Caco-2 (cell line): ENCODE measurements around the gene CFAP45. TPM values are rescaled to one million over a fixed set of nuclear protein-coding genes. Genes with fewer than 3 reads are reported as not detected.
A peak's percentile ranks its signal among the peaks of the same experiment; 100 is the strongest.

ENCODE experiments used
- BruUV-seq: library from RNA; stranded (reverse); fragments of 400-500 nt; replicated peaks from 2 replicates; lab custom pipeline; 2021; lab: Mats Ljungman, UMichigan
- CTCF ChIA-PET: fragments of 300-600 bp; sonication (Branson Sonifier 250); formaldehyde crosslinking; loops from one replicate; lab custom pipeline; 2022; ENCODE audit warnings: antibody characterized with exemption; lab: Charles Lee
- POLR2A ChIA-PET: fragments of 300-600 bp; sonication (Branson Sonifier 250); formaldehyde crosslinking; loops from one replicate; lab custom pipeline; 2022; ENCODE audit warnings: antibody characterized with exemption; lab: Charles Lee
- DNase-seq, 2 experiments: peaks; one replicate each; pipeline versions ENCODE4 v3.0.0 to v3.0.0-alpha.2; 2020 to 2022
- H3K27me3 ChIP-seq: replicated peaks from 2 replicates; pipeline ENCODE4 v1.6.0; 2011; ENCODE audit warnings: low read length; ENCODE audit not compliant: control insufficient read depth, insufficient read depth
- H3K36me3 ChIP-seq: 2 replicates; pipeline ENCODE4 v1.5.1; 2011; ENCODE audit warnings: low read length; ENCODE audit not compliant: control insufficient read depth, insufficient read depth
- H3K4me1 ChIP-seq: fragments of 250-450 bp; sonication (Bioruptor Pico); 2 replicates; pipeline ENCODE4 v1.5.1; 2020; ENCODE audit warnings: mild to moderate bottlenecking
- H3K4me3 ChIP-seq: 2 replicates; pipeline ENCODE4 v1.5.1; 2011; ENCODE audit warnings: low read depth, mild to moderate bottlenecking, control low read depth, low read length
- H3K9me3 ChIP-seq: fragments of 250-450 bp; sonication (Bioruptor Pico); 2 replicates; pipeline ENCODE4 v1.5.1; 2020; ENCODE audit warnings: mild to moderate bottlenecking, moderate library complexity
- H3K27ac Mint-ChIP-seq: one replicate; pipeline ENCODE4 v1.8.0; 2022; ENCODE audit warnings: mixed read lengths; ENCODE audit not compliant: unreplicated experiment
- H3K27me3 Mint-ChIP-seq: one replicate; pipeline ENCODE4 v1.8.0; 2022; ENCODE audit warnings: mixed read lengths; ENCODE audit not compliant: insufficient read depth, unreplicated experiment
- H3K36me3 Mint-ChIP-seq: one replicate; pipeline ENCODE4 v1.8.0; 2022; ENCODE audit warnings: mild to moderate bottlenecking, mixed read lengths; ENCODE audit not compliant: insufficient read depth, unreplicated experiment
- H3K4me1 Mint-ChIP-seq: one replicate; pipeline ENCODE4 v1.8.0; 2022; ENCODE audit warnings: low read depth, mixed read lengths; ENCODE audit not compliant: unreplicated experiment
- H3K4me3 Mint-ChIP-seq: one replicate; pipeline ENCODE4 v1.8.0; 2022; ENCODE audit warnings: mild to moderate bottlenecking, moderate library complexity, mixed read lengths; ENCODE audit not compliant: unreplicated experiment
- H3K9me3 Mint-ChIP-seq: one replicate; pipeline ENCODE4 v1.8.0; 2022; ENCODE audit warnings: mixed read lengths; ENCODE audit not compliant: unreplicated experiment
- CTCF ChIP-seq, 2 experiments: fragments of 200-600 bp in 1 of 2; IDR thresholded peaks; 1 replicate in 1 of 2; 2 replicates in 1 of 2; pipeline versions ENCODE4 v1.5.1 to v1.8.0; 2011 to 2022; ENCODE audit warnings: antibody characterized with exemption in 1 of 2, control low read depth in 1 of 2, inconsistent platforms in 1 of 2, low read depth in 1 of 2, low read length in 1 of 2, mild to moderate bottlenecking in 1 of 2, moderate library complexity in 1 of 2; ENCODE audit not compliant: insufficient read depth in 1 of 2, severe bottlenecking in 1 of 2, unreplicated experiment in 1 of 2
- intact Hi-C: fragments of 100-400 bp; cut with micrococcal nuclease; formaldehyde crosslinking; loops from one replicate; pipeline ENCODE4 v1.10.0; 2022; ENCODE audit not compliant: unreplicated experiment
- total RNA-seq: library from RNA; stranded (reverse); gene quantifications from 2 replicates; pipeline ENCODE4 v1.2.3, GENCODE V29; 2022

CFAP45 gene
- total RNA-seq, 1 experiment from 2014 or later: 1.1 TPM

- no peak for TF ChIP-seq CTCF (IDR thresholded peaks at IDR 0.05; ENCODE audit: insufficient read depth in 1 of 2, low read depth in 1 of 2, low read length in 1 of 2, severe bottlenecking in 1 of 2, unreplicated experiment in 1 of 2)
- Mint-ChIP-seq H3K27me3 (no peaks in the 10 kb centered on the region), H3K4me3 (peak overlapping the region; percentile 74), H3K4me1 (peaks cover 43% of the 10 kb centered on the region), H3K36me3 (peaks cover 73% of the 10 kb centered on the region), H3K9me3 (no peaks in the 10 kb centered on the region), H3K27ac (peak overlapping the region; percentile 98)
- H3K9me3 ChIP-seq: no peaks in the 10 kb centered on the region
- ChIA-PET POLR2A (interaction anchor here (0.8 to 1.5 kb wide), 3 partner anchors 8 to 82 kb away, joined by 3 to 10 read pairs (median 5); no protein-coding TSS in a partner anchor), CTCF (interaction anchor here (1.0 to 1.7 kb wide), 6 partner anchors 10 to 143 kb away, joined by 3 to 8 read pairs (median 4); partner anchors contain the start of gene DUSP23)
- H3K27me3 ChIP-seq: no peaks in the 10 kb centered on the region
- peaks cover 4% of the 10 kb centered on the region; the same call in 1 of the 2 replicates for H3K36me3 ChIP-seq
- no TSS peak for BruUV-seq
- peak; percentile 83 to 84 for DNase-seq
- H3K4me1 ChIP-seq: peaks cover 52% of the 10 kb centered on the region
- H3K4me3 ChIP-seq: peak overlapping the region; percentile 63
- intact Hi-C loops: loop anchor here (2.0 kb wide), 1 partner anchor 23 kb away; the partner anchor contains the start of gene CFAP45
Measured at GRCh38 chr1:159924025-159924790, 24.2 kb upstream of the CFAP45 start.

DNA sequence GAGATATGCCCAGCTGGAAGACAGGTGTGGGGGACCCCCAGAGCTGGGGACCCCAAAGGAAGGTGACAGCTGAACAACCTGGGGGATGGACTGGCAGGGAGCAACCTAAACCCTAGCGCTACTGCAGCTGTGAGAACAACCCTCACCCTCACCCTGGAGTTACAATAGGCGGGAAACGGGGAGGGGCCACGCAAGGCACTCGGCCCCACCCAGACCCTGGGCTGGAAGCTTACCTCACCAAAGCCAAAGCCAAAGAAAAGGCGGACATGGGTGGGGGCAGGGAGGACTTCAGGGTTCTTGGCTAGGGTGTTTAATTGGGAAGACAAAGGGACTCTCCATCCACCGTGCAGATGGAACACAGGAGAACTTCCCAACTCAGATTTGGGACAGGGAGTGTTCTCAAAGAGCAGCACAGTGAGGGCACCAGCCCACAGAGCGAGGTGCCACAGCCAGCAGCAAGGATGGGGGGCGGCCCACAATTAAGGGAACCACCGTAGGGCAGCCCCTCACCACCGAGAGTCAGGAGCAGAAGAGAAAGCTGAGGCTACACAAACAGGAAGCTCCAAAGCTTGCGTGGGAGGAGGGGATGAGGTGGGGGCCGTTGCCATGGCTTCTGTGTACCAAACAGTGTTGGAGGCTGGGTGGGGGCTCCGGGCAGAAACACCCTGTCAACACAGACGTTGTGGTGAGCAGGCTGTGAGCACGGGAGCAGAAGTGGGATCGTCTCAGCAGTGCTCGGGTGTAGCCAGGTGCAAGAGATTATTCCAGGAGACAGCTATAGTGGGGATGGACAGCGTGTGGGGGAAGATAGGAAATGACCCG is 23.4 kb upstream of the CFAP45 start:
- intact Hi-C loops: loop anchor here (2.0 kb wide), 1 partner anchor 23 kb away; the partner anchor contains the start of gene CFAP45
- Histone ChIP-seq H3K4me3 (peak overlapping the region; percentile 63), H3K27me3 (no peaks in the 10 kb centered on the region), H3K9me3 (no peaks in the 10 kb centered on the region), H3K36me3 (peaks cover 4% of the 10 kb centered on the region), H3K4me1 (peaks cover 53% of the 10 kb centered on the region)
- no TSS peak for BruUV-seq
- H3K27ac Mint-ChIP-seq: peak overlapping the region; percentile 98
- no peaks in the 10 kb centered on the region for H3K9me3 Mint-ChIP-seq
- ChIA-PET POLR2A (interaction anchor here (0.5 kb wide), 1 partner anchor 9 kb away, joined by 3 read pairs; no protein-coding TSS in a partner anchor), CTCF (interaction anchor here (1.0 to 1.7 kb wide), 4 partner anchors 10 to 124 kb away, joined by 3 to 5 read pairs (median 4); no protein-coding TSS in a partner anchor)
- no peak for TF ChIP-seq CTCF (IDR thresholded peaks at IDR 0.05; ENCODE audit: insufficient read depth in 1 of 2, low read depth in 1 of 2, low read length in 1 of 2, severe bottlenecking in 1 of 2, unreplicated experiment in 1 of 2)
- H3K4me1 Mint-ChIP-seq: peaks cover 45% of the 10 kb centered on the region
- H3K36me3 Mint-ChIP-seq: peaks cover 69% of the 10 kb centered on the region
- H3K27me3 Mint-ChIP-seq: no peaks in the 10 kb centered on the region
- H3K4me3 Mint-ChIP-seq: peak overlapping the region; percentile 74
- DNase-seq: peak in 1 of 2 experiments; percentile 62
